NCI-H1436 (cell line): ENCODE measurements around the gene FGF8.

Source experiments
- DNase-seq: peaks from one replicate; lab custom pipeline; 2025; lab: John Stamatoyannopoulos, UW

FGF8 gene

GRCh38 chr10:101781984-101782810 lies 6.3 kb upstream of the FGF8 start:
- DNase-seq, result no peak

- no peak for DNase-seq
These were observed 5.7 kb upstream of the FGF8 start for GRCh38 chr10:101781655-101781983.

- DNase-seq, result peak; percentile 57
These were observed 5.1 kb upstream of the FGF8 start for GRCh38 chr10:101780818-101781654.

GRCh38 chr10:101780187-101780817 lies 4.4 kb upstream of the FGF8 start:
- no peak for DNase-seq

GRCh38 chr10:101779544-101780186 lies 3.8 kb upstream of the FGF8 start:
- DNase-seq, result peak; percentile 48

GRCh38 chr10:101778781-101779543 lies 3.0 kb upstream of the FGF8 start:
- peak; percentile 7 for DNase-seq

GRCh38 chr10:101778151-101778780 lies 2.4 kb upstream of the FGF8 start:
- DNase-seq, result no peak

GRCh38 chr10:101777619-101778145 lies 1.8 kb upstream of the FGF8 start:
- DNase-seq, result no peak

- no peak for DNase-seq
These were observed 375 bp upstream of the FGF8 start for GRCh38 chr10:101776161-101776817.

GRCh38 chr10:101774589-101775272 lies 1.2 kb downstream of the FGF8 start:
- DNase-seq, result no peak

- no peak for DNase-seq
These were observed 1.9 kb downstream of the FGF8 start for GRCh38 chr10:101773923-101774588.

GRCh38 chr10:101772895-101773761 lies 2.8 kb downstream of the FGF8 start:
- DNase-seq, result no peak

- DNase-seq, result no peak
These were observed 3.7 kb downstream of the FGF8 start for GRCh38 chr10:101772017-101772894.

- DNase-seq, result no peak
These were observed 4.5 kb downstream of the FGF8 start for GRCh38 chr10:101771380-101771779.

GRCh38 chr10:101770331-101771215 lies 5.3 kb downstream of the FGF8 start:
- no peak for DNase-seq
